LNCaP clone FGC (cell line): Measurements from ENCODE around the gene LHX3.

Source experiments
- DNase-seq: peaks from one replicate; pipeline ENCODE4 v3.0.0-alpha.2; 2011; ENCODE audit warnings: low read depth
- H3K4me3 ChIP-seq: 2 replicates; pipeline ENCODE4 v1.5.1; 2011; ENCODE audit warnings: mild to moderate bottlenecking, low read depth, low read length, control low read depth
- CTCF ChIP-seq: IDR thresholded peaks from 2 replicates; pipeline ENCODE4 v1.5.1; 2012; ENCODE audit warnings: mild to moderate bottlenecking; ENCODE audit not compliant: control insufficient read depth, insufficient read depth; ENCODE audit errors: extremely low read depth

The LHX3 gene

DNA sequence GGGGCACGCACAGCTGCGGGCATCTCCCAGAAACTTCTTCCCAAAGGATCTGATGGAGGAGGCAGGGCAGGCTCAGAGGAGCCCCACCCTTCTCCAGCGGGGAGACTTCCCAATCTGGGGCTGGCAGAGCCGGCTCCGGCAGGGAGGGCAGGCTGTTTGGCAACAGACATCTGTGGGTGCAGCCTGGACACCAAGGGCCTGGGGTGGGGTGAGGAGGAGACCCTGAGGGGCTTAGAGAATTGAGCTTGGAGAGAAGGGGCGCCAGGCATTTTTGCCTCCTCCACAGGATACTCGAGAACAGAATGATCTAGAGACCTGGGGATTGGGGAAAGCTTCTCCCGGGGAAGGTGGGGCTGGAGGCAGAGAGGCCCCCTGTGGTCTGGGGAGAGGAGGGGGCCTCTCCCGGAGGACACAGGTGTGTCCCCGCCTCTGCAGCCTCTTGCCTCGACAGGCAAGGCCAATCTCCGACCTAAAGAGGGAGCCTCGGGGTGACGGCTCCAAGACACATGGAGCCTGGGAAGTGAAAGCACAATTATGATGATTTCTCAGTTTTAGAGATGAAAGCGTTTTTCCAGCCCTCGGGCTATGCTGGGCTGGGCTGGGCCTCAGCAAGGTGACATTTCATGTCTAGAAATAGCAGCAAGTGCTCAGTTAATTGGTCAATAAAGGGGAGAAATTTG is 8.4 kb downstream of the LHX3 start:
- no peak for DNase-seq
- H3K4me3 ChIP-seq = no peak overlapping the region
- TF ChIP-seq CTCF = no peak

- no peak for DNase-seq
- TF ChIP-seq CTCF = no peak
- no peak overlapping the region for H3K4me3 ChIP-seq
Measured at GRCh38 chr9:136194540-136194939, 10.4 kb downstream of the LHX3 start.

DNA sequence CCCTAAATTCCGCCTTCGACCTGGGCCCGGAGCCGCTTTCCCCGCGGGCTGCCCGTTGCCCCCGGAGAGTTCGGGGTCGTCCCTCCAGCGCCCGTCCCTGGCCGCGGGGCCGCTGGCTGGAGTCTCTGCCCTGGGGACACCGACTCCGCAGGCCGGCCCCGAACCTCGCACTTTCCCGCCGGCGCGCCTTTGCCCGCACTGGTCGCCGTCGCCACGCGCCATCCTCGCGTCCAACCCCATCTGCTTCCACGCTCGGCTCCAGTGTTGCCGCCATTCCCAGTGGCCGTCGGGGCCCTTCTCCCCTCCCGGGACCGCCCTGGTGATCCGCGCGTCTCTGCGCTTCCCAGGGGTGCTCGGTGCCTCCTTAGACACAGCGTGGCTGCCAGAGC is 11.0 kb downstream of the LHX3 start:
- no peak for DNase-seq
- no peak overlapping the region for H3K4me3 ChIP-seq
- no peak for TF ChIP-seq CTCF

GRCh38 chr9:136193127-136193890 is 11.6 kb downstream of the LHX3 start:
- no peak for TF ChIP-seq CTCF
- H3K4me3 ChIP-seq = no peak overlapping the region
- no peak for DNase-seq

DNA sequence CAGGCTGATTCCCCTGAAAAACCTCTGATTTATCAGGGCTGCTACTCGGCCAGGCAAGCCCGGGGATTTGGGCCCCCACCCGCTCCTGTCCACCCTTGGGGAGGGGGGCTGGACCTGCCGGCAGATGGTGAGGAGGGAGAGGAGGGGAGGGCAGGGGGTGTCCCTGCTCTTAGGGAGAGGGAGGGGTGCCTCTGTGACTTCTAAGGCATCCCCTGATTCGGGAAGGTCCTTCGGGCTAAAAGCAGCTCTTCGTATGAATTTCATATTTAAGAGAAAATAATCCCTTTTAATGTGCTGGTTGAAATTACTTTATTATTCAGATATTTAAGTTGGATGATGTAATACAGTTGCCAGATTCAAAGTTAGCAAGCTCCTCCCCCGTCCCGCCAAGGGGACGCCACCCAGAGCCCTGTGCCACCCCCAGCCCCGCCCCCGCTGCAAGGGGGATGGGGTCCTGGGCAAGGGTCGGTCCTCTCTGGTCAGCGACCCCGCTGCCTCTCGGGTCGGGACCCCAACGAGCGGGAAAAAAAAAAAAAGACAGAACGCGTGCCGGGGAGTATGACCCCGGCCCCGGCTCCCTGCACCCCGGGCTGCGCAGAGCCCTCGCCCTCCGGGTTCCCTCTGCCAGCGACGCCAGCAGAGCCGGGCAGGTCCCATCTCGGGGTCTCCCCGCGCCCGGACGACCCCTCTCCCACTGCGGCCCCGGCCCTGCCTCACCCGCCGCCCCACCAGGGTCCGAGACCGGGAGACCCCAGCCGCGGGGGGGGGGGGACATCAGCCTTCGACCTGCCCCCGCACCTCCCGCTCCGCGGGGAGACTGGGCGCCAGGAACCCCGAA is 12.4 kb downstream of the LHX3 start:
- no peak for TF ChIP-seq CTCF
- no peak for DNase-seq
- H3K4me3 ChIP-seq = no peak overlapping the region

DNA sequence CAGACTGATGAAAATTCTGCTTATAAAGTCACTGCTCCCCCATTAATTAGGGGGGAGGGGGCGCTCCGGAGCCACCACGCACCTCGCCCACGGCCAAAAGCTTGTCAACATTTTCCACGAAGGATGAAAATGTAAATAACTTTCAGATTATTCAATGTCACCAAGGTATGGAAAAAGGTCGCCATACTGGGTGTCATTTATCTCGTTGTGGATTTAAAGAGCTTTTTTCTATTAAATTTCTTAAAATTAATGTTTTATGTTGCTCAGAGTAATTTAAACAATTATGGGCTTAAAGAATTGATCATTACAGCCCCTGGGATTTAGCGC is 13.0 kb downstream of the LHX3 start:
- H3K4me3 ChIP-seq = no peak overlapping the region
- DNase-seq = no peak
- TF ChIP-seq CTCF = no peak
